B cell (primary cell): ENCODE measurements around the gene FAM124A.

Experiments
- CTCF ChIP-seq: fragments of 200-600 bp; IDR thresholded peaks from one replicate; pipeline ENCODE4 v1.8.0; 2022; ENCODE audit warnings: antibody characterized with exemption, mild to moderate bottlenecking
- EZH2 ChIP-seq: IDR thresholded peaks from 2 replicates; pipeline ENCODE4 v1.6.1; 2012; ENCODE audit warnings: borderline replicate concordance, low read depth, mild to moderate bottlenecking, moderate library complexity, low read length; ENCODE audit not compliant: insufficient read depth, poor library complexity, severe bottlenecking

DNA sequence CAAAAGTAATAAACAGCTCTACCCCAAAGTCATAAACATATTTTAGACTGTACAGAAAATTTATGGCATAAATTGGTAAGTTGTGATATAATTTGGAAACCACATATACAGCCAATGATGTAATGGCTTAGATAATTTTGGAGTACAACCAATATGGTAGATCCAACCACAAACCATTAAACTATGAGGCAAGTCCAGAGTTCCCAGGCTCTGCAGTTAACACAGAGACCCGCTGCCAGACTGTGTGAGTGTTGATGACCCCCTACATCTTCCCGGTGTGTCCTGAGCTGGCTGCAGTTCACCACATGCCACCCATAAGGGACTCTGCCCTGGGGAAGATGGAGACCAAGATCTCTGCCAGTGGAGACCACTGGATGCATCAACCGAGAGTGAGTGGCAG lies 107.4 kb downstream of the FAM124A start:
- TF ChIP-seq CTCF: no peak
- TF ChIP-seq EZH2: no peak
